ENCODE results near the gene ZRSR2. TPM values are rescaled to one million over a fixed set of nuclear protein-coding genes. Genes with fewer than 3 reads are reported as not detected.

ZRSR2 gene
- total and polyA plus RNA-seq, 9 of the 15 experiments (the other 6 are each of a cell fraction or from before 2014, with no cell fraction given): 3.5 to 19.5 (median 8.6) TPM

GRCh38 chrX:15854080-15854655 lies 63.9 kb downstream of the ZRSR2 start (continued):
- TF ChIP-seq CXXC5 (CRISPR knock-in tag; IDR thresholded peaks at IDR 0.05): peak; percentile 11
- TF ChIP-seq, protein P1, sequence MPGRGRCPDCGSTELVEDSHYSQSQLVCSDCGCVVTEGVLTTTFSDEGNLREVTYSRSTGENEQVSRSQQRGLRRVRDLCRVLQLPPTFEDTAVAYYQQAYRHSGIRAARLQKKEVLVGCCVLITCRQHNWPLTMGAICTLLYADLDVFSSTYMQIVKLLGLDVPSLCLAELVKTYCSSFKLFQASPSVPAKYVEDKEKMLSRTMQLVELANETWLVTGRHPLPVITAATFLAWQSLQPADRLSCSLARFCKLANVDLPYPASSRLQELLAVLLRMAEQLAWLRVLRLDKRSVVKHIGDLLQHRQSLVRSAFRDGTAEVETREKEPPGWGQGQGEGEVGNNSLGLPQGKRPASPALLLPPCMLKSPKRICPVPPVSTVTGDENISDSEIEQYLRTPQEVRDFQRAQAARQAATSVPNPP (IDR thresholded peaks at IDR 0.05; ENCODE audit: borderline replicate concordance, insufficient read depth, insufficient read length): no peak
- TF ChIP-seq PPARD (CRISPR knock-in tag; IDR thresholded peaks at IDR 0.05): no peak
- TF ChIP-seq REST (IDR thresholded peaks at IDR 0.05; ENCODE audit: borderline replicate concordance): peak; percentile 36
- TF ChIP-seq REST (CRISPR knock-in tag; IDR thresholded peaks at IDR 0.05; ENCODE audit: low read depth): no peak
- TF ChIP-seq, protein P2, sequence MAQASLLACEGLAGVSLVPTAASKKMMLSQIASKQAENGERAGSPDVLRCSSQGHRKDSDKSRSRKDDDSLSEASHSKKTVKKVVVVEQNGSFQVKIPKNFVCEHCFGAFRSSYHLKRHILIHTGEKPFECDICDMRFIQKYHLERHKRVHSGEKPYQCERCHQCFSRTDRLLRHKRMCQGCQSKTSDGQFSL (CRISPR knock-in tag; IDR thresholded peaks at IDR 0.05): peak; percentile 97
- TF ChIP-seq, protein P2 (tag; IDR thresholded peaks at IDR 0.05): peak in 1 of 2 experiments; percentile 81; a peak in 2 of 4 replicates
- no peak for TF ChIP-seq ELF1 (tag; IDR thresholded peaks at IDR 0.05)
- TF ChIP-seq CHD1 (IDR thresholded peaks at IDR 0.05; ENCODE audit: low read length): no peak
- TF ChIP-seq BCL6 (CRISPR knock-in tag; IDR thresholded peaks at IDR 0.05): no peak
- TF ChIP-seq HCFC1 (IDR thresholded peaks at IDR 0.05; ENCODE audit: low read depth, low read length): 0 out of 2 replicates have a peak, but pooled peaks have one; percentile 11
- TF ChIP-seq, protein P3, sequence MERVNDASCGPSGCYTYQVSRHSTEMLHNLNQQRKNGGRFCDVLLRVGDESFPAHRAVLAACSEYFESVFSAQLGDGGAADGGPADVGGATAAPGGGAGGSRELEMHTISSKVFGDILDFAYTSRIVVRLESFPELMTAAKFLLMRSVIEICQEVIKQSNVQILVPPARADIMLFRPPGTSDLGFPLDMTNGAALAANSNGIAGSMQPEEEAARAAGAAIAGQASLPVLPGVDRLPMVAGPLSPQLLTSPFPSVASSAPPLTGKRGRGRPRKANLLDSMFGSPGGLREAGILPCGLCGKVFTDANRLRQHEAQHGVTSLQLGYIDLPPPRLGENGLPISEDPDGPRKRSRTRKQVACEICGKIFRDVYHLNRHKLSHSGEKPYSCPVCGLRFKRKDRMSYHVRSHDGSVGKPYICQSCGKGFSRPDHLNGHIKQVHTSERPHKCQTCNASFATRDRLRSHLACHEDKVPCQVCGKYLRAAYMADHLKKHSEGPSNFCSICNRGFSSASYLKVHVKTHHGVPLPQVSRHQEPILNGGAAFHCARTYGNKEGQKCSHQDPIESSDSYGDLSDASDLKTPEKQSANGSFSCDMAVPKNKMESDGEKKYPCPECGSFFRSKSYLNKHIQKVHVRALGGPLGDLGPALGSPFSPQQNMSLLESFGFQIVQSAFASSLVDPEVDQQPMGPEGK (CRISPR knock-in tag; IDR thresholded peaks at IDR 0.05; ENCODE audit: borderline replicate concordance): no peak
- no peak for TF ChIP-seq SFPQ (IDR thresholded peaks at IDR 0.05; ENCODE audit: low read depth, low read length)
